ENCODE data around the gene FFAR1.

GRCh38 chr19:35314031-35314430, 33.7 kb upstream of the FFAR1 start:
- no peak for TF ChIP-seq CTCF (IDR thresholded peaks at IDR 0.05 in 8 of 11, conservative IDR thresholded peaks at IDR 0.05 in 3 of 11)
- TF ChIP-seq POLR2A (IDR thresholded peaks at IDR 0.05): no peak

Measured in spleen (tissue), 7 donors.